Transverse colon (tissue), 4 donors: ENCODE results near the gene TMEM163.

ENCODE experiments used
- CTCF ChIP-seq, 5 experiments: fragments of 200-600 bp in 3 of 5; fragments of 450-650 bp in 2 of 5; sonication (generic) in 3 of 5; IDR thresholded peaks; 1 replicate in 2 of 5; 2 replicates in 3 of 5; pipeline ENCODE4 v1.5.1; 2016 to 2017; ENCODE audit warnings: antibody characterized with exemption in 5 of 5, inconsistent platforms in 3 of 5, mild to moderate bottlenecking in 2 of 5, moderate library complexity in 1 of 5
- EP300 ChIP-seq: sonication (generic); formaldehyde crosslinking; IDR thresholded peaks from one replicate; pipeline ENCODE4 v1.6.1; 2017; ENCODE audit warnings: antibody characterized with exemption, low read depth
- POLR2A ChIP-seq: fragments of 450-650 bp; IDR thresholded peaks from one replicate; pipeline ENCODE4 v1.6.1; 2016; ENCODE audit warnings: antibody characterized with exemption, mild to moderate bottlenecking, moderate library complexity
- POLR2AphosphoS5 ChIP-seq, 3 donors: sonication (generic); formaldehyde crosslinking; IDR thresholded peaks; one replicate each; pipeline ENCODE4 v1.6.1; 2016; ENCODE audit warnings: antibody characterized with exemption in 3 of 3

GRCh38 chr2:134610871-134611270, 107.9 kb downstream of the TMEM163 start:
- TF ChIP-seq CTCF (IDR thresholded peaks at IDR 0.05) = no peak
- TF ChIP-seq POLR2A = no peak
- TF ChIP-seq EP300 = no peak
- no peak for TF ChIP-seq POLR2AphosphoS5 (IDR thresholded peaks at IDR 0.05)
